Tibial artery (tissue), 4 donors: ENCODE measurements around the gene EML6.

Experiments
- DNase-seq, 2 donors: peaks; one replicate each; pipeline ENCODE4 v3.0.0-alpha.2; 2019
- H3K27ac ChIP-seq, 2 donors: fragments of 200-600 bp; sonication (generic) in 1 of 2; 1 replicate in 1 of 2; 2 replicates in 1 of 2; pipeline ENCODE4 v1.5.1; 2018 to 2019; ENCODE audit warnings: mild to moderate bottlenecking in 1 of 2
- H3K27me3 ChIP-seq, 2 donors: fragments of 200-600 bp; sonication (generic) in 1 of 2; one replicate each; pipeline versions ENCODE4 v1.5.1 to v1.6.0; 2016 to 2019
- H3K36me3 ChIP-seq, 3 donors: fragments of 200-600 bp; sonication (generic) in 2 of 3; one replicate each; pipeline ENCODE4 v1.5.1; 2016 to 2019; ENCODE audit warnings: mild to moderate bottlenecking in 2 of 3
- H3K4me1 ChIP-seq, 4 donors: fragments of 200-600 bp; sonication (generic) in 2 of 4; 1 replicate in 3 of 4; 2 replicates in 1 of 4; pipeline ENCODE4 v1.5.1; 2016 to 2019
- H3K4me3 ChIP-seq, 2 donors: fragments of 200-600 bp; sonication (generic) in 1 of 2; 1 replicate in 1 of 2; 2 replicates in 1 of 2; pipeline ENCODE4 v1.5.1; 2018 to 2019; ENCODE audit warnings: mild to moderate bottlenecking in 2 of 2
- H3K9me3 ChIP-seq, 3 donors: fragments of 200-600 bp; sonication (generic) in 1 of 3; one replicate each; pipeline ENCODE4 v1.5.1; 2016 to 2019
- intact Hi-C: fragments of 100-400 bp; cut with DNase I; formaldehyde crosslinking; loops from one replicate; pipeline ENCODE4 v1.15.0; 2023; ENCODE audit warnings: low total_unique reads
- TF ChIP-seq, protein P1 (sequence below), 2 experiments: fragments of 200-600 bp in 1 of 2; fragments of 450-650 bp in 1 of 2; IDR thresholded peaks; one replicate each; pipeline ENCODE4 v1.5.1; 2017 to 2019; ENCODE audit warnings: antibody characterized with exemption in 2 of 2, mild to moderate bottlenecking in 1 of 2, moderate library complexity in 1 of 2

Gene EML6

GRCh38 chr2:54948120-54948519 lies 224.7 kb downstream of the EML6 start:
- Histone ChIP-seq H3K4me1 (peaks cover 0 to 18% (median 12%) of the 10 kb centered on the region in 4 donors), H3K27ac (no peak overlapping the region), H3K27me3 (no peaks in the 10 kb centered on the region), H3K4me3 (no peak overlapping the region), H3K9me3 (no peaks in the 10 kb centered on the region), H3K36me3 (no peaks in the 10 kb centered on the region)
- intact Hi-C loops: no loop called here
- no peak for DNase-seq
- TF ChIP-seq, protein P1, sequence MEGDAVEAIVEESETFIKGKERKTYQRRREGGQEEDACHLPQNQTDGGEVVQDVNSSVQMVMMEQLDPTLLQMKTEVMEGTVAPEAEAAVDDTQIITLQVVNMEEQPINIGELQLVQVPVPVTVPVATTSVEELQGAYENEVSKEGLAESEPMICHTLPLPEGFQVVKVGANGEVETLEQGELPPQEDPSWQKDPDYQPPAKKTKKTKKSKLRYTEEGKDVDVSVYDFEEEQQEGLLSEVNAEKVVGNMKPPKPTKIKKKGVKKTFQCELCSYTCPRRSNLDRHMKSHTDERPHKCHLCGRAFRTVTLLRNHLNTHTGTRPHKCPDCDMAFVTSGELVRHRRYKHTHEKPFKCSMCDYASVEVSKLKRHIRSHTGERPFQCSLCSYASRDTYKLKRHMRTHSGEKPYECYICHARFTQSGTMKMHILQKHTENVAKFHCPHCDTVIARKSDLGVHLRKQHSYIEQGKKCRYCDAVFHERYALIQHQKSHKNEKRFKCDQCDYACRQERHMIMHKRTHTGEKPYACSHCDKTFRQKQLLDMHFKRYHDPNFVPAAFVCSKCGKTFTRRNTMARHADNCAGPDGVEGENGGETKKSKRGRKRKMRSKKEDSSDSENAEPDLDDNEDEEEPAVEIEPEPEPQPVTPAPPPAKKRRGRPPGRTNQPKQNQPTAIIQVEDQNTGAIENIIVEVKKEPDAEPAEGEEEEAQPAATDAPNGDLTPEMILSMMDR (IDR thresholded peaks at IDR 0.05): no peak

GRCh38 chr2:54949431-54949830 lies 226.0 kb downstream of the EML6 start:
- Histone ChIP-seq H3K36me3 (no peaks in the 10 kb centered on the region), H3K4me1 (peaks cover 0 to 19% (median 13%) of the 10 kb centered on the region in 4 donors), H3K27me3 (no peaks in the 10 kb centered on the region), H3K4me3 (no peak overlapping the region), H3K9me3 (no peaks in the 10 kb centered on the region), H3K27ac (no peak overlapping the region)
- no peak for DNase-seq
- TF ChIP-seq, protein P1 (IDR thresholded peaks at IDR 0.05): no peak
- intact Hi-C loops: no loop called here

DNA sequence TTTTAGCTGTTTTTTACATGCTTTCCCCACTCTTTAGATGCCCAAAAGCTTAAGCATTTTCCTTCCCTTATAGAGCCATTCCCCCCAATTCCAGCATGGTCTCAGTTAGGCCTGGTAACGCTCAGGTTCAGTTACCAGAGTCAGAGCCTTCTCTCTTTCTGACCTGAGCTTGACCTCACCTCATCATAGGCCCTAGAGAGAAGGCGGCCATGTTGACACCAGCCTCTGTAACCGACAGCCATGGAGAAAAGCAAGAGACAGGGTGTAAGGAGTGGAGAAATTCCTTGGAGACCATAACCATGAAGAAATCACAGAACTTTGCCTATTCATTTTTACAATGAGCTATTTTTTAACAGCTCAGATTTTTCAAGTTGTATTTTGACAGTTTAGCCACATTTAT lies 227.3 kb downstream of the EML6 start:
- no peak overlapping the region for H3K4me3 ChIP-seq
- H3K9me3 ChIP-seq: no peaks in the 10 kb centered on the region
- no peaks in the 10 kb centered on the region for H3K27me3 ChIP-seq
- H3K27ac ChIP-seq: no peak overlapping the region
- DNase-seq: no peak
- TF ChIP-seq, protein P1 (IDR thresholded peaks at IDR 0.05): no peak
- intact Hi-C loops: no loop called here
- H3K4me1 ChIP-seq: peaks cover 0 to 15% (median 9%) of the 10 kb centered on the region in 4 donors
- no peaks in the 10 kb centered on the region for H3K36me3 ChIP-seq

DNA sequence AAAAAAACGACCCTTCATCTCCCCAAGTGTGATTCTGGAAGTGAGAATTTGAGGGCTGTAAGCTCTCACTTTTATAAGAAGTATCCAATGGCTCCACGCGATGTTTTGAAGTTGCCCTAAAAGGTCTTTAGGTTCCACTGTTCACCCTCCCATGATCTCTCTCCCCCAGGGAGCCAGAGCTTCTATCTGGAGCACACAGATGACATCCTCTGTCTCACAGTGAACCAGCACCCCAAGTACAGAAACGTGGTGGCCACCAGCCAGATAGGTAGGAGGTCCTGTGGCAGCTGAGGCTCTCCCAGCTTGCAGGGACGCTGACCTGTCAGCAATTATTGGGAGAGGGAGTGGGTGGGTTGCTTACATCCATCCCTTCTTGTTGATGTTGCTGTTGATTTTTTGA lies 229.0 kb downstream of the EML6 start:
- H3K4me1 ChIP-seq: peaks cover 0 to 9% (median 3%) of the 10 kb centered on the region in 4 donors
- intact Hi-C loops: no loop called here
- H3K4me3 ChIP-seq: no peak overlapping the region
- no peaks in the 10 kb centered on the region for H3K9me3 ChIP-seq
- no peaks in the 10 kb centered on the region for H3K36me3 ChIP-seq
- no peaks in the 10 kb centered on the region for H3K27me3 ChIP-seq
- TF ChIP-seq, protein P1 (IDR thresholded peaks at IDR 0.05): no peak
- no peak overlapping the region for H3K27ac ChIP-seq
- no peak for DNase-seq

- no peak overlapping the region for H3K27ac ChIP-seq
- no peaks in the 10 kb centered on the region for H3K9me3 ChIP-seq
- H3K4me3 ChIP-seq: no peak overlapping the region
- peaks cover 0 to 9% (median 3%) of the 10 kb centered on the region in 4 donors for H3K4me1 ChIP-seq
- DNase-seq: no peak
- no peaks in the 10 kb centered on the region for H3K36me3 ChIP-seq
- no peaks in the 10 kb centered on the region for H3K27me3 ChIP-seq
- TF ChIP-seq, protein P1 (IDR thresholded peaks at IDR 0.05): no peak
- intact Hi-C loops: no loop called here
Measured at GRCh38 chr2:54952978-54953456, 229.6 kb downstream of the EML6 start.

- no peak for DNase-seq
- Histone ChIP-seq H3K9me3 (no peaks in the 10 kb centered on the region), H3K27ac (no peak overlapping the region), H3K36me3 (no peaks in the 10 kb centered on the region), H3K4me1 (peaks cover 0 to 9% (median 3%) of the 10 kb centered on the region in 4 donors), H3K27me3 (no peaks in the 10 kb centered on the region), H3K4me3 (no peak overlapping the region)
- intact Hi-C loops: no loop called here
- TF ChIP-seq, protein P1 (IDR thresholded peaks at IDR 0.05): no peak
Measured at GRCh38 chr2:54954158-54954557, 230.7 kb downstream of the EML6 start.
